Measurements from ENCODE around the gene SETD3.

The SETD3 gene

GRCh38 chr14:99427632-99428300, 52.9 kb downstream of the SETD3 start:
- in situ Hi-C loops (cut with MboI; ENCODE audit: low sequenced_read_pairs): no loop called here

GRCh38 chr14:99426813-99427346, 53.8 kb downstream of the SETD3 start:
- in situ Hi-C loops (cut with MboI; ENCODE audit: low sequenced_read_pairs): no loop called here

DNA sequence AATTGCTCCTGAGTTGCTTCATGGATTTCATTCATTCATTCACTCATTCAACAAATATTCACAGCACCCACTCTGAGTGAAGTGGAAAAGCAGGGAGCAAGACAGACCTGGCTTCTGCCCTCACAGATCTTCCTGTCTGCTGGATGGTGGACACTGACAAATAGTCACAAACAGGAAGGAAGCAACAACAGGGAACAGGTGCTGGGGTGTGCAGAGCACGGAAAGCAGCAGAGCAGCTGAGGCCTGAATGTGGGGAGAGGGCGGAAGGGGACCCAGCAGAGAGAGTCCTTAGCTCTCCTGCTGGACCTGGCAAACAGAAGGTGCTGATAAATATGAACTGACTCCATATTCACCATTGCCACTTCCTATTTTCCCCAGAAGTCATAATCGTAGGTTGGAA, 54.4 kb downstream of the SETD3 start:
- in situ Hi-C loops (cut with MboI; ENCODE audit: low sequenced_read_pairs): no loop called here

GRCh38 chr14:99425272-99425681, 55.4 kb downstream of the SETD3 start:
- in situ Hi-C loops (cut with MboI; ENCODE audit: low sequenced_read_pairs): no loop called here

- in situ Hi-C loops (cut with MboI; ENCODE audit: low sequenced_read_pairs): no loop called here
These were observed 56.3 kb downstream of the SETD3 start for GRCh38 chr14:99424306-99424877.

DNA sequence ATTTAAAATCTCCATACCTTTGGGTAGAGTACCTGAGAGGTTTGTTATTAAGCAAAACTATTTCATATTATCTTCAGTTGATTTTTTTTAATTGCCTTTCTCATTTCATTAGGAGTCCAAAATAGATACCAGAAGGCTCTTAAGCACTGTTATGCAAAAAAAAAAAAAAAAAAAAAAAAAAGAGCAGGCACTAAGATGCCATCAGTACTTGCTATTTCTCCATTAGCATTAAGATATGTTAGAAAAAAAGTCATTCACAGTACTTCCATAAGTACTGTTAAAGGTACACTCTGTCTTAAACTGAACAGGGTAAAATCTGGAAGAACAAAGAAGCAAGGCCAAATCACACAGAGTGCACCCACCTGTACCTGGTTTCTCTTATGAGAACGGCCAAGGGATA, 57.2 kb downstream of the SETD3 start:
- in situ Hi-C loops (cut with MboI; ENCODE audit: low sequenced_read_pairs): no loop called here

DNA sequence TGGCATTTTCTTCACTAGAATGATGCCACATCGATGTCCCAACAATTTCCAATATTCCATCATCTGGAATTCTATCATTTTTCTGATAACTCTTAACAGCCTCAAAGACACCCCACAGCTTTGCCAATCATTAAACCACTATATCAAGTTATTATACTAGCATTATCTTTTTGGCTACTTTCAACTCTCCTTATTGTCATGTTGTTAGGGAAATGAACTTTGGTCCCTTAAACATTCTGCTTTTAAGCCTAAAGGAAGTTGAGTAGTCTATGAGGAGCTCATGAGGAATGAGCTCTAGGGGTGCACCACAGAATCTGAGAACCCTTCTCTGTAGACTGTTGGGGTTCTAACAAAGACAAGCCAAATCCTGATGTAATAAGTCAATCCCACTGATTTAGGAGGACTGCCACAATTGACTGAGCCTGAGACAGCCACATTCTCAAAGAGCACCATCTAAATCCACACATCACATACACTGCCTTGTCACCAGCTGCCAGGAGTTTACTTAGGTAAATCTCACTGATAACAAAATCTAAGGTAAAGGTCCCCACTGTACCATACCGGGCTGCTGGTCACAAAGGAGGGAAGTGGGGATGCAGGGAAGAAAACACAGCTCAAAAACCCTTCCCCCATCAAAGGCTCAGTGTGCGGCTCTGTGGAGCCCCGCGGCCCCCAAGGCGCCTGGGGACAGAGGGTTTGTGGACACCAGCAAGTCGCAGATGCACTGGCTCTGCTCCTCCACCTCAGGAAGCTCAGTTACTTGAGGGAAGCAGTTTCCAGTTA, 58.2 kb downstream of the SETD3 start:
- in situ Hi-C loops (cut with MboI; ENCODE audit: low sequenced_read_pairs): no loop called here

DNA sequence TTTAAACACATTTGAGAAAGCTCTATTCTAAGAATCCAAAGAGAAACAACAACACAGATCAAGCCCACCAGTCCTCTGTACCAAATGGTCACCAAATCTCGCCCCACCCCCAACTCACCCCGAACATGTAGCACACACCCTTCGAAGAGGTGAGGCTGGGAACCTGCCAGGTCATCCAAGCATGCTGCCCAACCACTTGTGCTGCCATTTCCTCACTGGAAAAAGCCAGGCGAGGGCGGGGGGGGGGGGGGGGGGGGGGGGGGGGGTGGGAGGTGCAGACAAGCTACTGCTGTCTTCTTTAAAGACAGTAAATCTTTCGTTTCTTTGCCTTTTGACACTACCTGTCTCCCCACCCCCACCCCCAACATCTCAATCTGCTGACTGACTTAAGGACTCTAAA, 59.9 kb downstream of the SETD3 start:
- in situ Hi-C loops (cut with MboI; ENCODE audit: low sequenced_read_pairs): no loop called here

DNA sequence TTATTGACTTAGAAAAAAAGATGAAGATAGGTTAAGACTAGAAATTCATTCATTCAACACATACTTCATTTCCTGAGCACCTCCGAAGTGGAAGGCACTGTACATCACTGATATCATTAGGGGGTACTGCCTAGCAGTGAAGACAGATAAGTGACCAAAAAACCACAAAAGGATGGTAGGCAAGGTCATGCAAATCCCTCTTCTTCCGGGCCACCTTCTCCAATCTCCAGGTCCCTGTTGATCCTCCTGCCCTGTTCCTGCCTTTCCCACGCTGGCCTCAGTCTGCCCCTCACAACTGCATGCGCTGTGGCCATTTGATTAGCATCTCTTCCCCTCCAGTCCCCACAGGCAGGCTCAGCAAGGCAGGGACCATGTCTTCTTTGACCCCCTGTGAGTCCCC, 60.8 kb downstream of the SETD3 start:
- in situ Hi-C loops (cut with MboI; ENCODE audit: low sequenced_read_pairs): no loop called here

DNA sequence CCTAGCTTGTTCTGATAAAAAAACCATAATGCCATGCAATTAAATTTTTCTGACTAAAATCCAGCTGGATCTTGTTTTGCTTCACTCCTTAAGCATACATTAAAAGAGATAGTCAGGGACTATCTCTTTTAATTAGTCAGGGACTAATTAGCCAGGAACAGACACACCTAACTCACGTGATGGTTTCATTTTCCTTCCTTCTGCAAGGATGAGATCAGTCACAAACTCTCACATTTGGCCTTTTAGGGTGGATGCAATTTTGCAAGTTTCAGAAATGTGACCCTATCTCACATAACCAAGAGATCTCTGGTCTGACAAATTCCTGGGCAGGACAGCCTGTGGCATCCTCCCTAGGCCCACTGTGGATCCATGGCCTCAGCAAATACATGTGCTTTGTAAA, 62.4 kb downstream of the SETD3 start:
- in situ Hi-C loops (cut with MboI; ENCODE audit: low sequenced_read_pairs): no loop called here

DNA sequence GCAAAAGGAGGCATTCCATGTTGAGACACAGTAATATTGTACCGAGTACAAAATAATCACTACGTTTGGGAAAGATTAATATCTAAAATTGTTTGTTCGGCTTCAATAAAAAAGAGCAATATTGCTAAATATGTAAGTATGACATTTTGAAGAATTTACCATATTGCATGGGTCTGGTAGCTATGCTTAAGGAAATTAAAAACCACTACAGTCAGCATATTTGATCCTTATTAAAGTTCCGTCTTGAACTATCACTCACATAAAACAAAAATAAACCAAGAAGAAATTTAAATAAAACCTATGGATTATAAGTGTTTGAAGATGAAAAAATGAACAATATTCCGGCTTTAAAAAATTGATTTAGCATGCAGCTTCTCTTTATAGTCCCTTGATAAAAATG, 63.8 kb downstream of the SETD3 start:
- in situ Hi-C loops (cut with MboI; ENCODE audit: low sequenced_read_pairs): no loop called here

GRCh38 chr14:99415496-99416281, 65.0 kb downstream of the SETD3 start:
- in situ Hi-C loops (cut with MboI; ENCODE audit: low sequenced_read_pairs): no loop called here

DNA sequence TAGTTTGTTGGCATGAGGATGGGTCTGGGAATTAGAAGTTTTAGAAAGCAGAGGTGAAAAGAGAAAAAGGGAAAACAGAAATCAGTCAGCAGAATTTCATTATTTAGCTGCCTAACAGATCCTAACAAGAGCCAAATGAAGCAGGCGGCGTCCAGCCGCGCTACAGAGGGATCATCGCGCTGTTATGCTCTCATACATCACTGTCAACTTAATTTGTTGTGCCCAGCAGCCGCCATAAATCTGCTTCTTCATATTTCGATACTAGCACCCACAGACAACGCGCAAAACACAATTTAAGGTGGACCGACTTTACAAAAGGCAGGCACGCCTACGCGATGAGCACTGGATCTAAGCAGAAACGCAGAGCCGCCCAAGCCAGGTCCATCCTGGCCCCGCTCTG, 66.7 kb downstream of the SETD3 start:
- in situ Hi-C loops (cut with MboI; ENCODE audit: low sequenced_read_pairs): no loop called here

DNA sequence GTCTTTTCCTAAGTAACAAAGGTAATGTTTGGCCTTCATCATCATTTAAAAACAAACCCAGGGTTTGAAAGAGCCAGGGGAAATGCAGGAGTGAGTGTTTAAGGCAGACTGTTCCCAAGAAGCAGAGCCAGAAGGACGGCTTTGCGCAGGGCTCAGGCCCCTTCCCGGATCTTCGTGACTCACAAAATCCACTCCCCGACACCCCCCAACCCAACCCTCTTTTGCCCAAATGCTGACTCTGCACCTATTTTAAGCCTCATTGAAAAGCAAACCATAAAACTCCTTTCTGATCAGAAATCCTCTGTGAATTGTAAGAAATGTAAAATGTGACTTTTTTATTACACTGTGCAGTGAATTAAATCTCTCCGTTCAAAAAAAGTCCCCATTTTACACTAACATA, 67.5 kb downstream of the SETD3 start:
- in situ Hi-C loops (cut with MboI; ENCODE audit: low sequenced_read_pairs): no loop called here

DNA sequence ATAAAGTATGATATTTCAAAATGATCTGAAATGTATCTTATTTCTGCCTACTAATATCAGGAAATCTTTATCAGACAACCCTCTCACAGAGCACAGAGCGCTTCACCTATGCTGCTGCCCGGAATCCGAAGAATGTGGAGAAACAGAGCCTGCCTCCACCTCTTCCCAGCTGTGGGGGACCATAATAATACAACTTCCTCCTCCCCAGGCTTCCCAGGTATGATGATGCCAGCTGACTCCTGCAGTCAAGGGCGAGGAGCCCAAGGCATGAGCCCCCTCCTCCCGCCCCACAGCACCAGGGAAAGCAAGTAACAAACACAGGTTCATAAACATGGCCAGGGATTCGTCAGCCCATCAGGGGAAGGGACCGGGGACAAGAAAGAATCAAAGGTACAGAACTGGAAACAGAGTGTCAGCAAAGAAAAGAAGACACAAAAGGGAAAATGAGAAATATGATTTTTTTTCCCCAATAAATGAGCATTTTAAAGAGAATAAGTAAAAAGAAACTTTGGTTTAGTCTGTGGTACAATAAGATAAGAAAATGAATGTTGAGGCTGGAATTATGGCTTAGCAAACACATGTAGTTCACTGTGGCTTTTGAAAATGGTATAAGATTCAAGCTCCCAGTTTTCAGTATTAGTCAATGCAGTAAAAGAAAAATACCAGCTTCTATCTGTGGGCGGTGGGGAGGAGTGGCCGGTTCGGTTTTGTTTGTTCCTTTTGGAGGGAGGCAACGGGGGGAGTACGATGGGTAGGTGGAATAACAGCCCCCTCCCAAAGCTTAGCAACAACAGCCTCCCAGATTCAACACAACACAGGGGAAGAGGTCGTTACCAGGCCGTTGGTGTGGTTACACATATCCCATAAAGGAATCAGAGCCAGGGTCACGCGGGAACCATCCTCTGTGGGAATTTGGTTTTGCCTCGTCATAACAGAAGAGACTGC, 68.3 kb downstream of the SETD3 start:
- in situ Hi-C loops (cut with MboI; ENCODE audit: low sequenced_read_pairs): no loop called here

GRCh38 chr14:99410019-99410418, 70.6 kb downstream of the SETD3 start:
- in situ Hi-C loops (cut with MboI; ENCODE audit: low sequenced_read_pairs): no loop called here

DNA sequence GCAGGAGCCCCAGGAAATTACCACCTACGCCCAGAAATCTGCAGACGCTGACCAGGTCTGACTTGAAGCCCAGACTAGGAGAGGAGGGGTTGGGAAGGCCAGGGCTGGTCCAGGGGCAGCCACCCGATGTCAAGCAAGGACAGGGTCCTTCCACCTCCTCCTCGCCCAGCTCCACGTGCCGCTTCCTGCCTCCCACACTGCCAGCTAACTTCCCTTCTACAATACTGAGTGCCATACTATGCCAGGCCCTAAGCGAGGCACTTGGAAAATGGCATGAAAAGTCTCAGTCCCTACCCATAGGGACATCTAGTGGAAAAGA, 71.7 kb downstream of the SETD3 start:
- in situ Hi-C loops (cut with MboI; ENCODE audit: low sequenced_read_pairs): no loop called here

DNA sequence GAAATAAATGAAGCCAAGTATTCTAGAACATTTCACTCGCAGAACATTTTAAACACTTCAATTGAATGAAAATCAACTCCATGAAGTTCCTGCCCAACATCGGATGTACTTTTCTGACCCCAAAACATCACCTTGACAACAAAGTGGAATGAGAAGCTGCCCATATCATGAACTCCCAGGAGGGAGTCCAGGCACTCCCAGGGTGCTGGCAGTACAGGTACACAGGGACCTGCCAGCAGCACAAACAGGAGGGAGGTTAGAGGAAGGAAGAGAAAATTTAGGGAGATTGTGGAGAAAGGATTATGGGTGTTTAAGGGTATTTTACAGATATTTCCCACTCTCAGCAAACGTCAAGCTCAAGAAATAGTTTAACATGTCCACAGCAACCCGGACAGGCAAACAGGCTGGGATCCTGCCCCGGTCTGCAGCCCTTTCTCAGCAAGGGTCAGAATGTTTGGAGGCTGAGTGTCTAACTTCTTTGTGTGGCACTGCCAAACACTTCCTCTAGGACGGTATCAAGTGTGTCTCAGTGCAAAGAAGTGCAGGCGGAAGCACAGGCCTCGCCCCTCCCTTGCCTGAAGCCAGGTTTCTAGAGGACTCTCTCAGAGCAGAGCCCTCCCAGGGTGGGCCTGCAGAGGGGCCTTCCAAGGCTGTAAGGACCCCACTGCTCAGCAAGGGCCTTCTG, 72.2 kb downstream of the SETD3 start:
- in situ Hi-C loops (cut with MboI; ENCODE audit: low sequenced_read_pairs): no loop called here

DNA sequence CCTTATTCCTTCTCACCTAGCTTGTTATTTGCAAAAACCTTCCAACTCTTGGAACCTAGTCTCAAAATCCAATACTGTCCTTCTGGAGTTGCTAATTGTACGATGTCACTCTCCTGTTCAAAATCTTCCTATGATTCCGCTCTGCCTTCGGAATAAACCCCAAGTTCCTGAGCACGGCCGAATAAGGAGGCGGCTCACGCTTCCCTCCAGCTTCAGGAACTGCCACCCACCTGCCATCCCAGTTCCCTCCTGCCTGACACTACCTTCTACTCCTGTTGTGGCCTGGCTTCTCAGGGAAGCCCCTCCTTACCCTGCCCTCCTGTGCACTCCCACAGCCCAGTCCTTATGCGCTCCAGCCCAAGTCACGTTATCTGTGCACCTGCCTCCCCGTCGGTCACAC, 73.2 kb downstream of the SETD3 start:
- in situ Hi-C loops (cut with MboI; ENCODE audit: low sequenced_read_pairs): no loop called here

DNA sequence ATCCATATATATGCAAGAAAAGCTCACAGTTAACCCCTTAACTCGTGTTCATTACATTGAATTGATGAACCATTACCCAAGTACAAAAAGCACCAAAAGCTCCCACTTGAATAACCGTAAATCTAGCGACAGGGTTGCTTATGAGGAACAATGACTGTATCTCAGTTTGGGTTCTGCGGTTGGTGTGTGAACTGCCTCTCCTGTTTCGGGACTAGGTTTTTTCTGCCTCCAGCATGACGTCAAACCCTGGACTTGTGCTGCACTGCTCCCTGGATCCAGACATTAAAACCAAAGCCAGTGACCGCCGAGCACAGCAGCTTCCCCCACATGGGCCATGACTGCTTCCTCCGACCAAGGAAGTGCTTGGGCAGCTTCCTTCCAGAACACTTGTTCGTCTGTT, 77.7 kb downstream of the SETD3 start:
- in situ Hi-C loops (cut with MboI; ENCODE audit: low sequenced_read_pairs): no loop called here

Measured in HL-60/S4 treated with phorbol 12-myristate 13-acetate at 8.2 ng/mL for 4 days and 3 days (cell line).